GM12865 (cell line): ENCODE results near the gene FRMD5.

Experiments
- DNase-seq: peaks from one replicate; pipeline ENCODE4 v3.0.0; 2010; ENCODE audit warnings: low read depth
- H3K4me3 ChIP-seq: 2 replicates; pipeline ENCODE4 v1.5.1; 2011; ENCODE audit warnings: mild to moderate bottlenecking, low read depth, low read length, control low read depth
- TF ChIP-seq, protein P1 (sequence below): IDR thresholded peaks from 2 replicates; pipeline ENCODE4 v1.5.1; 2011; ENCODE audit warnings: low read length, control low read depth, low read depth, inconsistent platforms; ENCODE audit not compliant: insufficient read depth; ENCODE audit errors: missing control alignments

The FRMD5 gene

GRCh38 chr15:44163370-44163769, 31.7 kb downstream of the FRMD5 start:
- H3K4me3 ChIP-seq, result no peak overlapping the region
- DNase-seq, result no peak
- TF ChIP-seq, protein P1, sequence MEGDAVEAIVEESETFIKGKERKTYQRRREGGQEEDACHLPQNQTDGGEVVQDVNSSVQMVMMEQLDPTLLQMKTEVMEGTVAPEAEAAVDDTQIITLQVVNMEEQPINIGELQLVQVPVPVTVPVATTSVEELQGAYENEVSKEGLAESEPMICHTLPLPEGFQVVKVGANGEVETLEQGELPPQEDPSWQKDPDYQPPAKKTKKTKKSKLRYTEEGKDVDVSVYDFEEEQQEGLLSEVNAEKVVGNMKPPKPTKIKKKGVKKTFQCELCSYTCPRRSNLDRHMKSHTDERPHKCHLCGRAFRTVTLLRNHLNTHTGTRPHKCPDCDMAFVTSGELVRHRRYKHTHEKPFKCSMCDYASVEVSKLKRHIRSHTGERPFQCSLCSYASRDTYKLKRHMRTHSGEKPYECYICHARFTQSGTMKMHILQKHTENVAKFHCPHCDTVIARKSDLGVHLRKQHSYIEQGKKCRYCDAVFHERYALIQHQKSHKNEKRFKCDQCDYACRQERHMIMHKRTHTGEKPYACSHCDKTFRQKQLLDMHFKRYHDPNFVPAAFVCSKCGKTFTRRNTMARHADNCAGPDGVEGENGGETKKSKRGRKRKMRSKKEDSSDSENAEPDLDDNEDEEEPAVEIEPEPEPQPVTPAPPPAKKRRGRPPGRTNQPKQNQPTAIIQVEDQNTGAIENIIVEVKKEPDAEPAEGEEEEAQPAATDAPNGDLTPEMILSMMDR, result no peak

DNA sequence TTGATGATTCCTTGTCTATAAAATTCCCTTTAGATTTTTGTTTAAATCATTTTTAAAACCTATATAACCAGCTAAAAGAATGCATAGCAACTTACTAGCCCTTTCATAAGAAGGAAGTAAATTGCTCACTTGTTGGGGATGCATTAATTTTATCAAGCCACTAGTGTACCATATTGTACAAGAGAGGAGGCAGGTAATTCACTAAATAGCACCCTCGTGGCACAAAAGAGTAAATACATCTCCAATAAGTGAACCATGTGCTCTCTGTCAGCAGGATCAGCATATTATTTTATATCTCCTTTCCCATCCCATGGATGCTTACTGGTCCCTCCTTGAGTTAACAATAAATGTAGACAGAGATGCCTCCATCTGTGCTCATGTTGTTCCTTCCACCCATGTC, 34.3 kb downstream of the FRMD5 start:
- no peak for DNase-seq
- TF ChIP-seq, protein P1, result no peak
- H3K4me3 ChIP-seq, result no peak overlapping the region

DNA sequence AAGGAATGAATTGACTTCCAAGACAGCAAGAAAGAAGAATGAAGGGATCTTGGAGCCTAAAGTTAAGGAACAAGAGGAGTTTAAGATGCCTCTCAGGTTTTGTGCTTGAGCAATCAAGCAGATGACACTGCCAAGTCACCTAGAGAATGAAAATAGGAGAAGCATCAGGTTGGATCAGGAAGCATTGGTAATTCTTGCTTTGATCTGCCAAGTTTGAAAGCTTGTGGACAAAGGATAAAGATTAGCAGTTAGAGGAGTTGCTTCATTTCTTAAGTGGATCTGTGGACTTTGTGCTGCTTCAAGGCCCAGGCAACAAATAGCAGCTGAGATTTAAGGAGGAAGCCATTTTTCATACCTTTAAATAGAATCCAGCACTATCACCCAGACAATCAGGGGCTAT, 35.6 kb downstream of the FRMD5 start:
- TF ChIP-seq, protein P1, result no peak
- no peak for DNase-seq
- no peak overlapping the region for H3K4me3 ChIP-seq

- TF ChIP-seq, protein P1, result no peak
- DNase-seq, result no peak
- no peak overlapping the region for H3K4me3 ChIP-seq
Observed at GRCh38 chr15:44158111-44158510, 37.0 kb downstream of the FRMD5 start.

GRCh38 chr15:44157679-44158078, 37.4 kb downstream of the FRMD5 start:
- TF ChIP-seq, protein P1, result no peak
- no peak overlapping the region for H3K4me3 ChIP-seq
- DNase-seq, result no peak

GRCh38 chr15:44153352-44153751, 41.7 kb downstream of the FRMD5 start:
- no peak for DNase-seq
- no peak overlapping the region for H3K4me3 ChIP-seq
- TF ChIP-seq, protein P1, result no peak

- H3K4me3 ChIP-seq, result no peak overlapping the region
- DNase-seq, result no peak
- TF ChIP-seq, protein P1, result no peak
Observed at GRCh38 chr15:44149224-44149623, 45.8 kb downstream of the FRMD5 start.
